ENCODE data around the gene EIF2D.
A peak's percentile ranks its signal among the peaks of the same experiment; 100 is the strongest.
"Not testable (repeated sequence)": the region's sequence is repeated elsewhere in the genome, so short reads cannot be mapped to it uniquely, and the experiment has no call there.

Gene EIF2D

GRCh38 chr1:206635978-206636345 lies 23.7 kb upstream of the EIF2D start:
- no peaks in the 10 kb centered on the region for H3K27me3 ChIP-seq (ENCODE audit: insufficient read depth, insufficient read length)
- no peak for DNase-seq (ENCODE audit: low read depth, low spot score)
- peaks cover 1% of the 10 kb centered on the region for H3K36me3 ChIP-seq (ENCODE audit: insufficient read depth, insufficient read length, low read length)
- peak overlapping the region; percentile 85 for H3K9ac ChIP-seq (ENCODE audit: insufficient read length, low read depth)
- H3K4me3 ChIP-seq (ENCODE audit: insufficient read length, low read depth), result peak overlapping the region; percentile 84
- H3K9me3 ChIP-seq (ENCODE audit: insufficient read depth, low read length), result no peaks in the 10 kb centered on the region
- H3K4me1 ChIP-seq (ENCODE audit: insufficient read depth, insufficient read length), result peaks cover 2% of the 10 kb centered on the region
- TF ChIP-seq YY1 (IDR thresholded peaks at IDR 0.05; ENCODE audit: insufficient read depth, insufficient read length) (no peak), ZNF274 (IDR thresholded peaks at IDR 0.05; ENCODE audit: low read depth, low read length) (no peak)

GRCh38 chr1:206635080-206635977 lies 23.1 kb upstream of the EIF2D start, which contains the start of gene DYRK3:
DYRK3 (plus strand) TSS chr1:206635536; CDS start chr1:206635704, 168 bp downstream.
- Histone ChIP-seq H3K9ac (ENCODE audit: insufficient read length, low read depth) (peak within 1 kb of the TSS; percentile 85), H3K36me3 (ENCODE audit: insufficient read depth, insufficient read length, low read length) (no peaks in the 10 kb centered on the region), H3K27me3 (ENCODE audit: insufficient read depth, insufficient read length) (no peaks in the 10 kb centered on the region), H3K4me3 (ENCODE audit: insufficient read length, low read depth) (peak within 1 kb of the TSS; percentile 84), H3K4me1 (ENCODE audit: insufficient read depth, insufficient read length) (peaks cover 2% of the 10 kb centered on the region), H3K9me3 (ENCODE audit: insufficient read depth, low read length) (no peaks in the 10 kb centered on the region)
- DNase-seq (ENCODE audit: low read depth, low spot score), result peak; percentile 95
- no peak for TF ChIP-seq ZNF274 (IDR thresholded peaks at IDR 0.05; ENCODE audit: low read depth, low read length)
- no peak for TF ChIP-seq SUZ12 (IDR thresholded peaks at IDR 0.05; ENCODE audit: extremely low read depth, insufficient read depth, insufficient read length)
- TF ChIP-seq YY1 (IDR thresholded peaks at IDR 0.05; ENCODE audit: insufficient read depth, insufficient read length), result no peak

- Histone ChIP-seq H3K9me3 (ENCODE audit: insufficient read depth, low read length) (no peaks in the 10 kb centered on the region), H3K4me3 (ENCODE audit: insufficient read length, low read depth) (peak overlapping the region; percentile 84), H3K4me1 (ENCODE audit: insufficient read depth, insufficient read length) (peaks cover 2% of the 10 kb centered on the region), H3K36me3 (ENCODE audit: insufficient read depth, insufficient read length, low read length) (no peaks in the 10 kb centered on the region), H3K9ac (ENCODE audit: insufficient read length, low read depth) (peak overlapping the region; percentile 85), H3K27me3 (ENCODE audit: insufficient read depth, insufficient read length) (no peaks in the 10 kb centered on the region)
- TF ChIP-seq YY1 (IDR thresholded peaks at IDR 0.05; ENCODE audit: insufficient read depth, insufficient read length) (no peak), ZNF274 (IDR thresholded peaks at IDR 0.05; ENCODE audit: low read depth, low read length) (no peak), SUZ12 (IDR thresholded peaks at IDR 0.05; ENCODE audit: extremely low read depth, insufficient read depth, insufficient read length) (no peak)
- DNase-seq (ENCODE audit: low read depth, low spot score), result peak; percentile 87
These were observed 22.3 kb upstream of the EIF2D start for GRCh38 chr1:206634365-206635079.

- H3K4me3 ChIP-seq (ENCODE audit: insufficient read length, low read depth), result no peak overlapping the region
- no peak for TF ChIP-seq YY1 (IDR thresholded peaks at IDR 0.05; ENCODE audit: insufficient read depth, insufficient read length)
- no peak for TF ChIP-seq SUZ12 (IDR thresholded peaks at IDR 0.05; ENCODE audit: extremely low read depth, insufficient read depth, insufficient read length)
- no peak for TF ChIP-seq ZNF274 (IDR thresholded peaks at IDR 0.05; ENCODE audit: low read depth, low read length)
- H3K9me3 ChIP-seq (ENCODE audit: insufficient read depth, low read length), result no peaks in the 10 kb centered on the region
- no peak for DNase-seq (ENCODE audit: low read depth, low spot score)
- H3K4me1 ChIP-seq (ENCODE audit: insufficient read depth, insufficient read length), result peaks cover 2% of the 10 kb centered on the region
- H3K36me3 ChIP-seq (ENCODE audit: insufficient read depth, insufficient read length, low read length), result no peaks in the 10 kb centered on the region
- no peaks in the 10 kb centered on the region for H3K27me3 ChIP-seq (ENCODE audit: insufficient read depth, insufficient read length)
- H3K9ac ChIP-seq (ENCODE audit: insufficient read length, low read depth), result no peak overlapping the region
These were observed 21.4 kb upstream of the EIF2D start for GRCh38 chr1:206633708-206634121.

GRCh38 chr1:206631085-206631509 lies 18.8 kb upstream of the EIF2D start:
- no peak overlapping the region for H3K9ac ChIP-seq (ENCODE audit: insufficient read length, low read depth)
- H3K27me3 ChIP-seq (ENCODE audit: insufficient read depth, insufficient read length), result no peaks in the 10 kb centered on the region
- peaks cover 2% of the 10 kb centered on the region for H3K4me1 ChIP-seq (ENCODE audit: insufficient read depth, insufficient read length)
- TF ChIP-seq ZNF274 (IDR thresholded peaks at IDR 0.05; ENCODE audit: low read depth, low read length) (no peak), YY1 (IDR thresholded peaks at IDR 0.05; ENCODE audit: insufficient read depth, insufficient read length) (no peak), SUZ12 (IDR thresholded peaks at IDR 0.05; ENCODE audit: extremely low read depth, insufficient read depth, insufficient read length) (no peak)
- no peak overlapping the region for H3K4me3 ChIP-seq (ENCODE audit: insufficient read length, low read depth)
- DNase-seq (ENCODE audit: low read depth, low spot score), result peak; percentile 86
- H3K36me3 ChIP-seq (ENCODE audit: insufficient read depth, insufficient read length, low read length), result no peaks in the 10 kb centered on the region
- H3K9me3 ChIP-seq (ENCODE audit: insufficient read depth, low read length), result 0 out of 2 replicates have a peak, but pooled peaks cover 5% of the 10 kb centered on the region

- no peak for TF ChIP-seq SUZ12 (IDR thresholded peaks at IDR 0.05; ENCODE audit: extremely low read depth, insufficient read depth, insufficient read length)
- no peak overlapping the region for H3K9ac ChIP-seq (ENCODE audit: insufficient read length, low read depth)
- H3K9me3 ChIP-seq (ENCODE audit: insufficient read depth, low read length), result 0 out of 2 replicates have a peak, but pooled peaks cover 5% of the 10 kb centered on the region
- H3K27me3 ChIP-seq (ENCODE audit: insufficient read depth, insufficient read length), result no peaks in the 10 kb centered on the region
- H3K36me3 ChIP-seq (ENCODE audit: insufficient read depth, insufficient read length, low read length), result no peaks in the 10 kb centered on the region
- no peak overlapping the region for H3K4me3 ChIP-seq (ENCODE audit: insufficient read length, low read depth)
- no peaks in the 10 kb centered on the region for H3K4me1 ChIP-seq (ENCODE audit: insufficient read depth, insufficient read length)
- no peak for DNase-seq (ENCODE audit: low read depth, low spot score)
These were observed 16.7 kb upstream of the EIF2D start for GRCh38 chr1:206628916-206629315.

GRCh38 chr1:206626396-206626795 lies 14.1 kb upstream of the EIF2D start:
- H3K4me3 ChIP-seq (ENCODE audit: insufficient read length, low read depth); H3K4me1 ChIP-seq (ENCODE audit: insufficient read depth, insufficient read length); H3K9ac ChIP-seq (ENCODE audit: insufficient read length, low read depth); H3K9me3 ChIP-seq (ENCODE audit: insufficient read depth, low read length); H3K27me3 ChIP-seq (ENCODE audit: insufficient read depth, insufficient read length); DNase-seq (ENCODE audit: low read depth, low spot score); H3K36me3 ChIP-seq (ENCODE audit: insufficient read depth, insufficient read length, low read length): not testable (repeated sequence)
